GM23248 (cell line): ENCODE results near the gene AHCY. TPM values are rescaled to one million over a fixed set of nuclear protein-coding genes. Genes with fewer than 3 reads are reported as not detected.

Experiments used
- DNase-seq: peaks from one replicate; pipeline ENCODE4 v3.0.0-alpha.2; 2015
- H2AFZ ChIP-seq: fragments of 200-600 bp; sonication (generic); 2 replicates; pipeline ENCODE4 v1.6.1; 2016; ENCODE audit warnings: antibody characterized with exemption
- H3F3A ChIP-seq: fragments of 200-600 bp; sonication (generic); 2 replicates; pipeline ENCODE4 v1.6.1; 2016; ENCODE audit warnings: mild to moderate bottlenecking, antibody characterized with exemption, mixed run types; ENCODE audit not compliant: insufficient read depth
- H3K27ac ChIP-seq: fragments of 200-600 bp; sonication (generic); 2 replicates; pipeline ENCODE4 v1.5.1; 2016; ENCODE audit warnings: mild to moderate bottlenecking
- H3K27me3 ChIP-seq: fragments of 200-600 bp; sonication (generic); replicated peaks from 2 replicates; pipeline ENCODE4 v1.6.1; 2016; ENCODE audit warnings: mild to moderate bottlenecking; ENCODE audit not compliant: insufficient read depth
- H3K36me3 ChIP-seq: fragments of 200-600 bp; sonication (generic); 2 replicates; pipeline ENCODE4 v1.6.1; 2016; ENCODE audit warnings: low read depth, mild to moderate bottlenecking
- H3K4me1 ChIP-seq: fragments of 200-600 bp; sonication (generic); 2 replicates; pipeline ENCODE4 v1.6.1; 2016; ENCODE audit warnings: mild to moderate bottlenecking; ENCODE audit not compliant: insufficient read depth
- H3K4me2 ChIP-seq: fragments of 200-600 bp; sonication (generic); one replicate; pipeline ENCODE4 v1.6.1; 2016; ENCODE audit warnings: mild to moderate bottlenecking; ENCODE audit not compliant: unreplicated experiment
- H3K4me3 ChIP-seq: fragments of 200-600 bp; sonication (generic); 2 replicates; pipeline ENCODE4 v1.5.1; 2016; ENCODE audit warnings: mild to moderate bottlenecking
- H3K79me2 ChIP-seq: fragments of 200-600 bp; sonication (generic); 2 replicates; pipeline ENCODE4 v1.6.1; 2016; ENCODE audit warnings: mild to moderate bottlenecking; ENCODE audit not compliant: insufficient read depth
- H3K9ac ChIP-seq: fragments of 200-600 bp; sonication (generic); 2 replicates; pipeline ENCODE4 v1.6.1; 2016; ENCODE audit warnings: mild to moderate bottlenecking
- H3K9me2 ChIP-seq: fragments of 200-600 bp; sonication (generic); 2 replicates; pipeline ENCODE4 v1.6.1; 2016; ENCODE audit warnings: mixed run types, mild to moderate bottlenecking, moderate library complexity; ENCODE audit not compliant: insufficient read depth
- H3K9me3 ChIP-seq: fragments of 200-600 bp; sonication (generic); one replicate; pipeline ENCODE4 v1.6.1; 2017; ENCODE audit warnings: low read depth
- H4K20me1 ChIP-seq: fragments of 200-600 bp; sonication (generic); 2 replicates; pipeline ENCODE4 v1.6.0; 2016; ENCODE audit not compliant: insufficient read depth
- EZH2 ChIP-seq: fragments of 200-600 bp; sonication (generic); IDR thresholded peaks from 2 replicates; pipeline ENCODE4 v1.6.1; 2018; ENCODE audit warnings: antibody characterized with exemption, mild to moderate bottlenecking; ENCODE audit not compliant: insufficient read depth, poor library complexity, severe bottlenecking
- EZH2phosphoT487 ChIP-seq: fragments of 200-600 bp; sonication (generic); IDR thresholded peaks from 2 replicates; pipeline ENCODE4 v1.6.1; 2018; ENCODE audit warnings: antibody characterized with exemption, moderate library complexity, mild to moderate bottlenecking, low read depth; ENCODE audit not compliant: insufficient read depth
- WGBS, 2 experiments: methylation state at CpG; one replicate each; pipeline ENCODE4 v1.1.6; 2015 to 2017; ENCODE audit warnings: low lambda C conversion rate in 2 of 2, low coverage in 1 of 2; ENCODE audit errors: missing lambda C conversion rate in 2 of 2; 5-methylcytosine and 5-hydroxymethylcytosine counted together
- in situ Hi-C: fragments of 300-500 bp; cut with MboI; formaldehyde crosslinking; loops from 2 replicates; pipeline ENCODE4 v1.15.0; 2020
- polyA plus RNA-seq: library from polyadenylated mRNA; unstranded; fragments of >200 nt; fragmentation: Nextera tagmentation; extraction: Ambion mirVana; gene quantifications from 2 replicates; pipeline ENCODE4 v1.2.1, GENCODE V29; 2016
- total RNA-seq: library from RNA; depleted of rRNA; stranded (reverse); fragments of >200 nt; shearing (Covaris generic); gene quantifications from 2 replicates; pipeline ENCODE4 v1.2.3, GENCODE V29; 2014

AHCY gene
- total and polyA plus RNA-seq, 2 experiments from 2014 or later, result 53.7 to 115 TPM

DNA sequence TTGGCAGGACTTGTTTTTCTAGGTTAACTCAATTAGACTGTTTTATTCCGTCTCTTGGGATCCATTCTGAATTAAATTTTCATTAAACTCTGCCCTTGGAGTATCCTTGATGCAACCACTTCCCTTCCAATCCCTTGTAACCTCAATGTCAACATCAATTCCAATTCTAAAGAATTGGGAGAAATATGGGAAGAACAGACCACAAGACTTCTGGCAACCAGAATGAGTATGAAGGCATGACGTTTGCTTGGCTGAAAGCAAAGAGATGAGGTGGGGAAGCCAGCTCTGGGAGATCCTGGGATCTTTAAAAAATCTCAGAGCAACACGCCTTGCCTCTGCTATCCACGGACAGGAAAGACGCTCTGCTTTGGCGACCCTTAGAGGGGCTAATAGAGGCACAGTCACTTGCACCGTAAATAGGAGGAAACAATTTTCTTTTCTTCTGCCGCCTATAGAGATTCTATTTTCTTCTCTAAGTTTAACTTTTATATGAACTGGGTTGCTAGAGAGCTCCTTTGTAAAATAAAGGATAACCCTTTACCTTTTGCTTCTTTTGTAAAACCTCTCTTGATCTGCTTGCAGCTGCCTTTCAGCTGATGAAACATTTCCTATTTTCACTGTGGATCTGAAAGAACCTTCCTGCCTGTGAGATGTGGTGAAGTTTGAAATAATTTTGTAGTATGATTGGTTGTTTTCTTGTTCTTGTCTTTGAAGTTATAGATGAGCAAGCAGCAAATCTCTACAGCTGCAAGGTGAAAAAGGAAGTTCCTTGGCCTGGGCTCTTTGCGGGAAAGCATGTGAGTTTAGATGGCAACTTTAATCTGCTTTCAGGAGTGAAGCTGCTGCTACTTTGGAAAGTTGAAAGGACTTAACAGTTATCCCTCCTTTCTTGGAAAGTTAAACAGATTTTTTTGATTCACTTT lies 62.2 kb downstream of the AHCY start, which contains the start of gene ASIP:
TSS of gene ASIP (plus strand) at position 731 of the 923 bp plus-strand sequence. CDS start 18,952 bp downstream, outside the sequence.
- Histone ChIP-seq H2AFZ (no peak within 1 kb of the TSS), H3K4me1 (no peaks in the 10 kb centered on the region), H4K20me1 (no peaks in the 10 kb centered on the region), H3K4me2 (no peak within 1 kb of the TSS), H3K79me2 (no peaks in the 10 kb centered on the region), H3K9me2 (no peaks in the 10 kb centered on the region), H3K27ac (no peak within 1 kb of the TSS), H3K9me3 (no peaks in the 10 kb centered on the region), H3K4me3 (no peak within 1 kb of the TSS), H3K27me3 (0 out of 2 replicates have a peak, but pooled peaks cover 2% of the 10 kb centered on the region), H3F3A (no peaks in the 10 kb centered on the region), H3K9ac (no peak within 1 kb of the TSS), H3K36me3 (no peaks in the 10 kb centered on the region)
- 68 to 69% methylated on average over 9 of the region's 9 CpGs for WGBS, 2 experiments
- TF ChIP-seq EZH2phosphoT487 (no peak), EZH2 (no peak)
- in situ Hi-C loops, result no loop called here
- DNase-seq, result no peak

DNA sequence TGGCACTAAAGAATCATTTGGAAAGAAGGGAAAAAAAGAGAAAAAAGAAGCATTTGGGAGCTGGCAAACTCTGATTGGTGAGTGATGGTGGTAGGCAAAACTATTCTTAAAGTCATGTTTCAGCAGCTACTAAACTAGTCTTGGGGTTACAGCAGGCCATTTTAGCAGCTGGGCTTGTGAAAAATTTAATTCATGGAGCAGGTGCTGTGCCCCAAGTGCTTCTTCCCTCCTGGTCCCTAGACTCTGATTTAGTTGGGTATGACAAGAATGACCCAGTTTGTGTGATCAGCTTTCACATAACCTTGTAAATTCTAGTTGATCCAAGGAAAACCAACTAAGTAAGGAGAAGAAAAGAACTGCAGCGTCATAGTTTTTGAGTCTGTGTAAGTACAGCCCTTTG lies 63.0 kb downstream of the AHCY start:
- TF ChIP-seq EZH2 (no peak), EZH2phosphoT487 (no peak)
- H2AFZ ChIP-seq, result no peak overlapping the region
- H4K20me1 ChIP-seq, result no peaks in the 10 kb centered on the region
- 0 out of 2 replicates have a peak, but pooled peaks cover 2% of the 10 kb centered on the region for H3K27me3 ChIP-seq
- no peak overlapping the region for H3K4me3 ChIP-seq
- H3K4me2 ChIP-seq, result no peak overlapping the region
- H3K79me2 ChIP-seq, result no peaks in the 10 kb centered on the region
- H3F3A ChIP-seq, result no peaks in the 10 kb centered on the region
- H3K4me1 ChIP-seq, result no peaks in the 10 kb centered on the region
- in situ Hi-C loops, result no loop called here
- no peak for DNase-seq
- WGBS, 2 experiments, result 95 to 97% methylated on average over 1 of the region's 1 CpG
- H3K36me3 ChIP-seq, result no peaks in the 10 kb centered on the region
- no peaks in the 10 kb centered on the region for H3K9me3 ChIP-seq
- no peak overlapping the region for H3K27ac ChIP-seq
- no peak overlapping the region for H3K9ac ChIP-seq
- no peaks in the 10 kb centered on the region for H3K9me2 ChIP-seq

DNA sequence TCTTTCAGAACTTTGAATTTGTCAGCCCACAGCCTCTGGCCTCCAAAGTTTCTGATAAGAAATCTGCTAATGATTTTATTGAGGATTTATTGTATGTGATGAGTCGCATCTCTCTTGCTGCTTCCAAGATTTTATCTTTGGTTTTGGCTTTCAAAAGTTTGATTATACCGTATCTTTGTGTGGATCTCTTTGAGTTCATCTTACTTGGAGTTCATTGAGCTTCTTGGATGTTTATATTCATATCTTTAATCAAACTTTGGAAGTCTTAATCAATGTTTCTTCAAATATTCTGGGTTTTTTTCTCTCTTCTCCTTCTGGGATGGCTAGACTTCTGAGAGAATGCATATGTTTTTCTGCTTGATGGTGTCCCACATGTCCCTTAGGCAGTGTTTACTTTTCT lies 65.2 kb downstream of the AHCY start:
- H3K27me3 ChIP-seq, result 0 out of 2 replicates have a peak, but pooled peaks cover 2% of the 10 kb centered on the region
- H3K9me3 ChIP-seq, result no peaks in the 10 kb centered on the region
- DNase-seq, result no peak
- H4K20me1 ChIP-seq, result no peaks in the 10 kb centered on the region
- no peaks in the 10 kb centered on the region for H3K79me2 ChIP-seq
- no peak overlapping the region for H3K4me3 ChIP-seq
- H3K9ac ChIP-seq, result no peak overlapping the region
- WGBS, 2 experiments, result 39 to 40% methylated on average over 2 of the region's 2 CpGs
- no peaks in the 10 kb centered on the region for H3K9me2 ChIP-seq
- no peak overlapping the region for H2AFZ ChIP-seq
- TF ChIP-seq EZH2phosphoT487 (no peak), EZH2 (no peak)
- no peak overlapping the region for H3K4me2 ChIP-seq
- H3F3A ChIP-seq, result no peaks in the 10 kb centered on the region
- no peaks in the 10 kb centered on the region for H3K36me3 ChIP-seq
- H3K27ac ChIP-seq, result no peak overlapping the region
- in situ Hi-C loops, result no loop called here
- H3K4me1 ChIP-seq, result no peaks in the 10 kb centered on the region

DNA sequence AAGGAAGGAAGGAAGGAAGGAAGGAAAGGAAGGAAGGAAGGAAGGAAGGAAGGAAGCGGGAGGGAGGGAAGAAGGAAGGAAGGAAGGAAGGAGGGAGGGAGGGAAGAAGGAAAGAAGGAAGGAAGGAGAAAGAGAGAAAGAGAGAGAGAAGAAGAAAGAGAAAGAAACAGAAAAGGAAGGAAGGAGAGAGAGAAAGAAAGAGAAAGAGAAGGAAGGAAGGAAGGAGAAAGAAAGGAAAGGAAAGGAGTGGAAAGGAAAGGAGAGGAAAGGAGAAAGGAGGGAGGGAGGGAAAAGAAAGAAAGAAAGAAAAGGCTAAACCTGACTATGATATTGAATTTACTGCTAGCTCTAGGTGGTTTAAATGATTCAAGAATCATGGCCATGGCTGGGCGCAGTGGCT lies 67.3 kb downstream of the AHCY start:
- Histone ChIP-seq H3K27ac (no peak overlapping the region), H3K27me3 (no peaks in the 10 kb centered on the region), H3K79me2 (no peaks in the 10 kb centered on the region), H3K4me1 (no peaks in the 10 kb centered on the region), H2AFZ (no peak overlapping the region), H3F3A (no peaks in the 10 kb centered on the region), H4K20me1 (no peaks in the 10 kb centered on the region), H3K9me2 (no peaks in the 10 kb centered on the region), H3K9me3 (no peaks in the 10 kb centered on the region), H3K36me3 (no peaks in the 10 kb centered on the region), H3K9ac (no peak overlapping the region), H3K4me3 (no peak overlapping the region), H3K4me2 (no peak overlapping the region)
- WGBS, 2 experiments, result 84 to 95% methylated on average over 1 to 2 of the region's 2 CpGs
- TF ChIP-seq EZH2 (no peak), EZH2phosphoT487 (no peak)
- DNase-seq, result no peak
- in situ Hi-C loops, result no loop called here
